Ascending aorta (tissue), 2 donors: ENCODE measurements around the gene PEX10. TPM values are rescaled to one million over a fixed set of nuclear protein-coding genes. Genes with fewer than 3 reads are reported as not detected.

Source experiments
- DNase-seq, 2 donors: peaks; one replicate each; pipeline ENCODE4 v3.0.0-alpha.2; 2019; ENCODE audit warnings: low spot score in 2 of 2
- H3K27ac ChIP-seq, 2 donors: fragments of 200-600 bp; sonication (generic); one replicate each; pipeline ENCODE4 v1.5.1; 2016 to 2017; ENCODE audit warnings: mild to moderate bottlenecking in 1 of 2
- H3K27me3 ChIP-seq: fragments of 200-600 bp; sonication (generic); one replicate; pipeline ENCODE4 v1.5.1; 2017
- H3K36me3 ChIP-seq, 2 donors: fragments of 200-600 bp; sonication (generic); one replicate each; pipeline ENCODE4 v1.5.1; 2016
- H3K4me1 ChIP-seq, 2 donors: fragments of 200-600 bp; sonication (generic); one replicate each; pipeline ENCODE4 v1.5.1; 2016 to 2017; ENCODE audit warnings: mild to moderate bottlenecking in 1 of 2
- H3K4me3 ChIP-seq, 2 donors: fragments of 200-600 bp; sonication (generic); one replicate each; pipeline ENCODE4 v1.5.1; 2016 to 2017; ENCODE audit warnings: mild to moderate bottlenecking in 1 of 2
- H3K9me3 ChIP-seq, 2 donors: fragments of 200-600 bp; sonication (generic); one replicate each; pipeline ENCODE4 v1.5.1; 2016
- CTCF ChIP-seq, 3 experiments: fragments of 200-600 bp in 2 of 3; fragments of 450-650 bp in 1 of 3; sonication (generic) in 2 of 3; IDR thresholded peaks; one replicate each; pipeline ENCODE4 v1.5.1; 2016 to 2019; ENCODE audit warnings: antibody characterized with exemption in 3 of 3, mild to moderate bottlenecking in 1 of 3, moderate library complexity in 1 of 3
- intact Hi-C: fragments of 100-400 bp; cut with DNase I; formaldehyde crosslinking; loops from one replicate; pipeline ENCODE4 v1.15.1; 2023
- total RNA-seq: library from RNA; depleted of rRNA; stranded (reverse); fragments of >200 nt; gene quantifications from one replicate; pipeline ENCODE4 v1.1.0, GENCODE V29; 2016

Gene PEX10
- total RNA-seq, 1 donor from 2014 or later, result 26.1 TPM

DNA sequence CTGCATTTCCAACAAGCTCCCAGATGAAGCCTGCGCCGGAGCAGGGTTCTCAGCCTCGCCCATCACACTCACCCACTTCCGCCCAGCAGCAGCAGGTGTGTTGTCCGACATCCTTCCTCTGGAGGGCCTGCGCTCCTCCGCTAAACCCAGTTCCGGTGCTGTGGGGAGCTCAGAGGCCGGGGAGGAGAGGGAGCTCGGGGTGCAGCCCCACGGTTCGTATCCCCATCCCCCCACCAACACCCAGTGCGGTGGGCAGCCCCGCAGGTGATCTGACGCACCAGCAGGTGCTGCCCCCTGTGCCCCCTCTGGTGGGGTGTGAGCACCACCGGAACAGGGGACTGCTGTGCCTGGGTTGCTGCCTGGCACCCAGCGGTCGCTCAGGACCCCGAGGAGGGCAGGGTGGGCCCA, 3.4 kb upstream of the PEX10 start:
- Histone ChIP-seq H3K4me3 (no peak overlapping the region), H3K27ac (no peak overlapping the region), H3K36me3 (no peaks in the 10 kb centered on the region), H3K4me1 (peaks cover 12 to 26% of the 10 kb centered on the region in 2 donors), H3K27me3 (peaks cover 11% of the 10 kb centered on the region), H3K9me3 (no peaks in the 10 kb centered on the region)
- no peak for DNase-seq
- intact Hi-C loops, result loop anchor here (2.0 to 10.0 kb wide), 2 partner anchors 371 to 1009 kb away; no protein-coding TSS in a partner anchor
- TF ChIP-seq CTCF (IDR thresholded peaks at IDR 0.05), result no peak

DNA sequence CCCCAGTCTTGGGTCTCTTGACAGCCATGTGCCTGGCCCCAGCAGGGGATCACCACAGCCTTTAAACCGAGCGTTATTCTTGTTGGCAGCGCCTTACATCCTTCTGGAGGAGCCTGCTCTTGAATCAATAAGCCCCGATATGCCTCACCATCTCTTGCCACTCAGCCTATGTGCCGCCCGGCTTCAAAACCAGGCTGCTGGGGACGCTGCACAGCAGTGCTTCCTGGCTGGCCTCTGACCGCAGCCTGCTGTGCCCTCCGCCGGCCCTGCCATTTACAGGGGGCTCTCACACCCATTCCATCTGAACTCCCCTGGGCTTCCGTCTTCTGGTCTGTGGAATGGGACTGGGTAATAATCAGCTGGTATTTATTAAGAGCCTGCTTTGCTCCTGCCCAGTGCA, 3.0 kb upstream of the PEX10 start:
- Histone ChIP-seq H3K36me3 (no peaks in the 10 kb centered on the region), H3K27me3 (peaks cover 11% of the 10 kb centered on the region), H3K27ac (no peak overlapping the region), H3K9me3 (no peaks in the 10 kb centered on the region), H3K4me1 (peaks cover 12 to 26% of the 10 kb centered on the region in 2 donors), H3K4me3 (no peak overlapping the region)
- DNase-seq, result no peak
- intact Hi-C loops, result loop anchor here (2.0 to 10.0 kb wide), 2 partner anchors 371 to 1009 kb away; no protein-coding TSS in a partner anchor
- TF ChIP-seq CTCF (IDR thresholded peaks at IDR 0.05), result no peak

DNA sequence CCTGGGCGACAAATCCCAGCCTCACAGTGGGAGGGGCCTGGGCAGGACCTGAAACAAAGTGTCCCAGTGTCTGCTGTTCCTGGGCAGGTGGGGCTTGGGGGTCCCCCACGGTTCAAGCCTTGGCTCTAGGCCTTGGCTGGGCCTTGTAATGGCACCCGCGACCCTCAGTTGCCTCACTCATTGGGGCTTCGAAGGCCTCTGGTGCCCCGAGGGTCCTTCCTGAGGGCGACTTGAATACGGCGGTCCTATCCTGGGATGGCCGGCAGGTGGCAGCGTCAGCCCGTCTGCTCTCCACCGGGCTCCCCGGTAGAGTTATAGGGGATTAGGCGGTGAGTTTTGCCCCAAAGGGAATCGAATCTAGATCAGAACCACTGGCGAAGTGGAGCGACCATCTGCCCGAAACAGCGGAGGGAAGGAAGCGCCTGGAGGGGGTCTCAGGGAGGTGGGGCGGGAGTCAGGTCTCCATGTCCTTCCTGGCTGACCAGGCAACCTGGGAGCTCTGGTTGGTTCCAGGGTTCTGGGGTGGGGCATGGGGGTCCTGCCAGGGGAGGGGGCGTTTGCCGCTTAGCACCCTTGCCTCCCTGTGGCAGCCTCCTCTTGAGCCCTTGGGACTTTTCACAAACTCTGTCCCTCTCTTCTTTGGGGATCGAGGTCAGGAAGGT, 2.1 kb upstream of the PEX10 start:
- Histone ChIP-seq H3K36me3 (peaks cover 3 to 4% of the 10 kb centered on the region in 2 donors), H3K4me1 (peaks cover 12 to 26% of the 10 kb centered on the region in 2 donors), H3K27me3 (peaks cover 6% of the 10 kb centered on the region), H3K9me3 (no peaks in the 10 kb centered on the region), H3K4me3 (peak overlapping the region in 1 of 2 donors; percentile 87), H3K27ac (peak overlapping the region in 1 of 2 donors; percentile 4)
- intact Hi-C loops, result loop anchor here (2.0 to 10.0 kb wide), 2 partner anchors 372 to 1010 kb away; no protein-coding TSS in a partner anchor
- peak in 1 of 2 donors; percentile 82 for DNase-seq
- peak; percentile 92 to 97 (median 93) for TF ChIP-seq CTCF (IDR thresholded peaks at IDR 0.05)

DNA sequence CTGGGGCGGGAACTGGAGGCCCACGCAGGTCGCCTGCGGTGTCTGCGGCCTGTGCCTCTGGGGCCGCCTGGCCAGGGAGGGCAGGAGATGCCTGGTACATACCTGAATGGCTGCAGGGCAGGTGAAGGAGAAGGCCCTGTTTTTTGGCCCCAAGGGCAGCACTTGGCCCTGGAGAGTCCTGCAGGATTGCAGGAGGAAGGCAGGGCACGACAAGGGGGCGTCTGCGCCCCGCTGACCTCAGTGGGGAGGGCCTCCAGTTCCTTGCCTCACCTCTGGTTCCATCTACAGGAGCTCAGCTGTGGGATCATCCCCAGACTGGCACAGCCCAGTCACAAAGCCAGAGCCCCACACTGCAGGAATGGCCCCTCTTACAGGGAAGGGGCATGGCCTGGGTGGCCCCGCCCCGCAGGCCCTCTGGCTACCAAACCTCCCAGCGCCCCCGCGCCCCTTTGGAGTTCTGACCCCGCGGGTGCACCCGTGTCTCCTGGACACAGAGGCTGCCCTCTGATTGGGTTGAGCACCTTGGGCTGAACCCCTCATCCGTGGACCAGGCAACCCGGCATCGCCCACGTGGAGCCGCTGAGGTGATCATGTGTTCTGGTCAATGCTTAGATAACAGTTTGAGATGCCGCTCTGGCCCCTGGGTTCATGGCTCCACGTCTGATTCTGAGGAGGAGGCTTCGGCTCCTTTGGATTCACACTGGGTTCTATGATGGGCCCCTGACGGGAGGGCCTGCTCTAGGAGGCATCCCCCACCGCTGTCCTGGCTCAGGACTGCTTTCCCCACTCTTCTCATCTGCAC, 1.3 kb upstream of the PEX10 start:
- Histone ChIP-seq H3K36me3 (peaks cover 6 to 9% of the 10 kb centered on the region in 2 donors), H3K27ac (peak overlapping the region in 1 of 2 donors; percentile 79), H3K27me3 (peaks cover 6% of the 10 kb centered on the region), H3K4me3 (peak overlapping the region; percentile 87 to 98), H3K9me3 (no peaks in the 10 kb centered on the region), H3K4me1 (peaks cover 12 to 26% of the 10 kb centered on the region in 2 donors)
- DNase-seq, result no peak
- TF ChIP-seq CTCF (IDR thresholded peaks at IDR 0.05), result no peak
- intact Hi-C loops, result loop anchor here (2.0 to 10.0 kb wide), 5 partner anchors 229 to 1487 kb away; partner anchors contain the start of gene C1orf174

DNA sequence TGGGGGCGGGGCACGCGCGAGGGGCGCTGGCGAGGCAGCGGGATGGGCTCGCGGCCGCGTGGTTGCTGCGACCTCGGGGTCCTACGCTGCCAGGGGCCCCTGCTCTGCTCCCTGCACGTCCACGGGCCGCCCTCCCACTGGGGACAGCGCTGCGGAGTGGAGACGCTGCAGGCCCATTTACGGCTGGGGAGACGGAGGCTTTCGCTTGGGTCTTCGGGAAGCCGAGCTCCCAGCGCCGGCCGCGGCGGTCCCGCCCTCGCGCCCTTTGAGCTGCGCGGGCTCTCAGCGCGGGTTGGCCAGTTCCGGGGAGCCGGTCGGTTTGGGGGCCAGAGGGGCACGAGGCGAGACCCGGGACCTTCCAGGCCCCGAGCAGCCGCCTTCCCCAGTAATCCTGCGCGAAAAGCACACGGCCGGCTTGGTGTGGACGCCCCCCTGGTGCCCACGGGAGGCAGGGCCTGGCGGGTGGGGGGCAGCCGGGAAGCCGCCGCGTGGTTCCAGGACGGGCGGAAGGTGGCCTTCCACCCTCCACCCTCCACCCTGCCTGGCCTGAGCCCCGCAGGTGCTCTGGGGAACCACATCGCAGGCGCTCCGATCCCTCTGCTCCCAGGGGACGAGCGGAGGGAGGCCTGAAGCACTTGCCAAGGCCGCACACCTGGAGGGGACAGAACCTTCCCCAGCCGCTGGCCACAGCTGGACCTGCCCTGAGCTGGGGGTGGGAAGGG, 570 bp upstream of the PEX10 start:
- H3K27ac ChIP-seq, result peak overlapping the region; percentile 79
- peak overlapping the region; percentile 87 to 98 for H3K4me3 ChIP-seq
- peaks cover 6% of the 10 kb centered on the region for H3K27me3 ChIP-seq
- no peaks in the 10 kb centered on the region for H3K9me3 ChIP-seq
- no peak for TF ChIP-seq CTCF (IDR thresholded peaks at IDR 0.05)
- H3K4me1 ChIP-seq, result peaks cover 12 to 26% of the 10 kb centered on the region in 2 donors
- no peak for DNase-seq
- intact Hi-C loops, result loop anchor here (1.0 to 10.0 kb wide), 8 partner anchors 22 to 1488 kb away; partner anchors contain the start of genes C1orf174, MORN1, PRXL2B and RER1
- peaks cover 10 to 16% of the 10 kb centered on the region in 2 donors for H3K36me3 ChIP-seq
